K562 (cell line): ENCODE measurements around the gene IL21. TPM values are rescaled to one million over a fixed set of nuclear protein-coding genes. Genes with fewer than 3 reads are reported as not detected.

Experiments used
- ATAC-seq: fragments of 200-7000 bp; cut with Tn5 transposase; 3 replicates; pipeline ENCODE4 v1.9.1; 2020; ENCODE audit warnings: moderate library complexity
- BruUV-seq: library from RNA; stranded (reverse); fragments of 400-500 nt; replicated peaks from 2 replicates; lab custom pipeline; 2021; lab: Mats Ljungman, UMichigan
- CTCF ChIA-PET: fragments of 300-600 bp; formaldehyde crosslinking; extraction: SDS; loops from one replicate; lab custom pipeline; 2021; ENCODE audit warnings: low intra/inter-chr PET ratio; lab: Yijun Ruan, JAX
- POLR2A ChIA-PET: fragments of 300-600, 350-650 bp; sonication (Branson Sonifier 250); formaldehyde crosslinking; extraction: SDS; loops from one replicate; lab custom pipeline; 2021; ENCODE audit warnings: antibody characterized with exemption, inconsistent platforms; lab: Yijun Ruan, JAX
- DNase-seq, 4 experiments: peaks; one replicate each; pipeline versions ENCODE4 v3.0.0 to v3.0.0-alpha.2; 2011 to 2018; ENCODE audit warnings: low spot score in 3 of 4, mixed read lengths in 3 of 4; ENCODE audit errors: extremely low read depth in 1 of 4
- FAIRE-seq: peaks from 2 replicates; lab custom pipeline; 2011; peaks lifted over from hg19 to GRCh38; lab: Jason Lieb, UNC
- H2AFZ ChIP-seq: 2 replicates; pipeline ENCODE4 v1.6.0; 2011; ENCODE audit warnings: low read depth, low read length, control low read depth, inconsistent platforms
- H3K27ac ChIP-seq: fragments of 200-600 bp; 3 replicates; pipeline ENCODE4 v1.8.0; 2011; ENCODE audit warnings: low read depth, mild to moderate bottlenecking, control low read depth, inconsistent platforms, low read length, moderate library complexity, mixed read lengths; ENCODE audit errors: extremely low read depth
- H3K27me3 ChIP-seq, 2 experiments: fragments of 300-600 bp in 1 of 2; 2 replicates in 1 of 2; 3 replicates in 1 of 2; pipeline versions ENCODE4 v1.6.0 to v1.8.0; 2011; ENCODE audit warnings: inconsistent platforms in 2 of 2, low read length in 2 of 2, mild to moderate bottlenecking in 1 of 2, mixed read lengths in 1 of 2, moderate library complexity in 1 of 2; ENCODE audit not compliant: control insufficient read depth in 2 of 2, insufficient read depth in 2 of 2
- H3K36me3 ChIP-seq: fragments of 300-600 bp; 3 replicates; pipeline ENCODE4 v1.8.0; 2011; ENCODE audit warnings: mild to moderate bottlenecking, low read length, inconsistent platforms; ENCODE audit not compliant: control insufficient read depth, insufficient read depth
- H3K4me1 ChIP-seq, 2 experiments: fragments of 200-600 bp in 1 of 2; replicated peaks in 1 of 2; 2 replicates in 1 of 2; 3 replicates in 1 of 2; pipeline versions ENCODE4 v1.5.1 to v1.8.0; 2011; ENCODE audit warnings: inconsistent platforms in 2 of 2, low read length in 2 of 2, mild to moderate bottlenecking in 1 of 2, mixed read lengths in 1 of 2, moderate library complexity in 1 of 2; ENCODE audit not compliant: control insufficient read depth in 2 of 2, insufficient read depth in 2 of 2
- H3K4me2 ChIP-seq: 2 replicates; pipeline ENCODE4 v1.6.1; 2011; ENCODE audit warnings: low read length, control low read depth, inconsistent platforms, mixed read lengths; ENCODE audit not compliant: insufficient read depth
- H3K4me3 ChIP-seq: fragments of 200-600 bp; sonication (generic), shearing (Covaris generic); 2 replicates; pipeline ENCODE4 v1.5.1; 2016; ENCODE audit warnings: control low read depth, inconsistent platforms
- H3K79me2 ChIP-seq: fragments of 200-600 bp; 3 replicates; pipeline ENCODE4 v1.8.0; 2011; ENCODE audit warnings: low read length, inconsistent platforms; ENCODE audit not compliant: control insufficient read depth, insufficient read depth
- H3K9ac ChIP-seq, 2 experiments: 2 replicates each; pipeline versions ENCODE4 v1.6.0 to v1.6.1; 2011; ENCODE audit warnings: low read depth in 2 of 2, low read length in 2 of 2, control low read depth in 1 of 2, inconsistent platforms in 1 of 2, mild to moderate bottlenecking in 1 of 2, mixed read lengths in 1 of 2; ENCODE audit not compliant: insufficient read depth in 1 of 2
- H3K9me1 ChIP-seq: one replicate; pipeline ENCODE4 v1.6.0; 2011; ENCODE audit warnings: inconsistent platforms, mild to moderate bottlenecking, low read length, moderate library complexity; ENCODE audit not compliant: control insufficient read depth, insufficient read depth
- H3K9me3 ChIP-seq: replicated peaks from 2 replicates; pipeline ENCODE4 v1.5.1; 2011; ENCODE audit warnings: low read depth, low read length, inconsistent platforms; ENCODE audit not compliant: control insufficient read depth, insufficient read depth
- H4K20me1 ChIP-seq: replicated peaks from 2 replicates; pipeline ENCODE4 v1.6.1; 2011; ENCODE audit warnings: low read length, inconsistent platforms, mixed read lengths; ENCODE audit not compliant: control insufficient read depth, insufficient read depth
- BRD9 ChIP-seq: fragments of 450-650 bp; IDR thresholded peaks from 2 replicates; pipeline ENCODE4 v1.6.1; 2018; ENCODE audit warnings: low read depth; ENCODE audit not compliant: partially characterized antibody
- ELF4 ChIP-seq: fragments of 450-650 bp; formaldehyde crosslinking; IDR thresholded peaks from 2 replicates; pipeline ENCODE4 v1.4.0; 2022; ENCODE audit warnings: missing genetic modification characterization
- FOSL1 ChIP-seq: fragments of 200-800 bp; sonication (Bioruptor generic); conservative IDR thresholded peaks from 2 replicates; pipeline ENCODE4 v1.6.1; 2016; ENCODE audit warnings: missing genetic modification characterization, missing compliant biosample characterization
- FOXJ3 ChIP-seq: sonication (generic); formaldehyde crosslinking; IDR thresholded peaks from 2 replicates; pipeline ENCODE4 v1.4.0; 2020; ENCODE audit warnings: mild to moderate bottlenecking, missing genetic modification reagents
- HES1 ChIP-seq: fragments of 450-650 bp; IDR thresholded peaks from 2 replicates; pipeline ENCODE4 v1.6.1; 2016; ENCODE audit warnings: low read depth, mild to moderate bottlenecking, moderate library complexity
- PHF20 ChIP-seq: fragments of 450-650 bp; IDR thresholded peaks from 2 replicates; pipeline ENCODE4 v1.6.1; 2018; ENCODE audit not compliant: partially characterized antibody
- RBM15 ChIP-seq: fragments of 200-400 bp; formaldehyde crosslinking; IDR thresholded peaks from 2 replicates; pipeline ENCODE4 v1.6.1; 2018; ENCODE audit warnings: mild to moderate bottlenecking, low read length, moderate library complexity; ENCODE audit not compliant: insufficient read depth
- WGBS: fragments of 100-300 bp; shearing (Covaris generic); methylation state at CpG from one replicate; pipeline ENCODE4 v1.1.6; 2016; ENCODE audit warnings: low coverage, mixed read lengths; ENCODE audit not compliant: insufficient coverage; ENCODE audit errors: missing lambda C conversion rate; 5-methylcytosine and 5-hydroxymethylcytosine counted together
- in situ Hi-C: fragments of 300-500 bp; cut with MboI; formaldehyde crosslinking; loops from 4 replicates; pipeline ENCODE4 v1.15.0; 2018; ENCODE audit warnings: inconsistent platforms, mixed read lengths
- intact Hi-C: fragments of 100-400 bp; cut with micrococcal nuclease; formaldehyde crosslinking; loops from 2 replicates; pipeline ENCODE4 v1.14.2; 2022
- polyA plus RNA-seq, 8 experiments: library from polyadenylated mRNA; depleted of rRNA in 4 of 8; stranded (reverse) in 5 of 8; unstranded in 3 of 8; fragments of >200 nt; fragmentation: Nextera tagmentation in 2 of 8; fragmentation: Illumina TruSeq in 1 of 8; extraction: Ambion mirVana in 2 of 8; extraction: Trizol in 1 of 8; gene quantifications; 2 replicates each; pipeline versions ENCODE4 v1.2.1 to v1.2.3, GENCODE V29; 2011 to 2014; ENCODE audit warnings: inconsistent platforms in 1 of 8, missing spikeins in 1 of 8
- total RNA-seq, 7 experiments: library from RNA; depleted of rRNA in 6 of 7; stranded (reverse); fragments of >200 nt in 6 of 7; fragmentation: Illumina TruSeq in 2 of 7; extraction: Trizol in 2 of 7; gene quantifications; 2 replicates each; pipeline versions ENCODE4 v1.2.1 to v1.2.3, GENCODE V29; 2011 to 2021; ENCODE audit warnings: low replicate concordance in 1 of 7
- TF ChIP-seq, protein P1 (sequence below): sonication (generic); formaldehyde crosslinking; IDR thresholded peaks from 2 replicates; pipeline ENCODE4 v1.8.0; 2022; ENCODE audit warnings: mild to moderate bottlenecking, missing genetic modification reagents

The IL21 gene
- total and polyA plus RNA-seq, 9 of the 15 experiments (the other 6 are each of a cell fraction or from before 2014, with no cell fraction given), result not detected

- TF ChIP-seq ELF4 (CRISPR knock-in tag), result no peak
- TF ChIP-seq BRD9, result no peak
- no peak for TF ChIP-seq HES1
- TF ChIP-seq, protein P1, sequence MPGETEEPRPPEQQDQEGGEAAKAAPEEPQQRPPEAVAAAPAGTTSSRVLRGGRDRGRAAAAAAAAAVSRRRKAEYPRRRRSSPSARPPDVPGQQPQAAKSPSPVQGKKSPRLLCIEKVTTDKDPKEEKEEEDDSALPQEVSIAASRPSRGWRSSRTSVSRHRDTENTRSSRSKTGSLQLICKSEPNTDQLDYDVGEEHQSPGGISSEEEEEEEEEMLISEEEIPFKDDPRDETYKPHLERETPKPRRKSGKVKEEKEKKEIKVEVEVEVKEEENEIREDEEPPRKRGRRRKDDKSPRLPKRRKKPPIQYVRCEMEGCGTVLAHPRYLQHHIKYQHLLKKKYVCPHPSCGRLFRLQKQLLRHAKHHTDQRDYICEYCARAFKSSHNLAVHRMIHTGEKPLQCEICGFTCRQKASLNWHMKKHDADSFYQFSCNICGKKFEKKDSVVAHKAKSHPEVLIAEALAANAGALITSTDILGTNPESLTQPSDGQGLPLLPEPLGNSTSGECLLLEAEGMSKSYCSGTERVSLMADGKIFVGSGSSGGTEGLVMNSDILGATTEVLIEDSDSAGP (CRISPR knock-in tag), result no peak
- TF ChIP-seq RBM15, result no peak
- no peak for TF ChIP-seq FOXJ3
Observed at GRCh38 chr4:122639181-122639580, 18.3 kb upstream of the IL21 start (continued).

GRCh38 chr4:122636697-122637096 is 15.8 kb upstream of the IL21 start:
- H4K20me1 ChIP-seq, result no peaks in the 10 kb centered on the region
- H3K9ac ChIP-seq, result no peak overlapping the region
- FAIRE-seq, result no peak
- H3K9me3 ChIP-seq, result no peaks in the 10 kb centered on the region
- H3K4me1 ChIP-seq, result no peaks in the 10 kb centered on the region; a peak in 1 of 5 replicates
- CTCF ChIA-PET, result no interaction called here
- in situ Hi-C loops (no loop called here), intact Hi-C loops (no loop called here)
- H3K4me2 ChIP-seq, result no peak overlapping the region
- H3K36me3 ChIP-seq, result no peaks in the 10 kb centered on the region
- H3K79me2 ChIP-seq, result no peaks in the 10 kb centered on the region
- H3K9me1 ChIP-seq, result no peaks in the 10 kb centered on the region
- POLR2A ChIA-PET, result no interaction called here
- H3K27ac ChIP-seq, result no peak overlapping the region
- peak overlapping the region; percentile 58 for H2AFZ ChIP-seq
- no peak for DNase-seq
- 15% methylated on average over 3 of the region's 3 CpGs for WGBS
- H3K27me3 ChIP-seq, result no peaks in the 10 kb centered on the region; a peak in 3 of 5 replicates
- no peak overlapping the region for H3K4me3 ChIP-seq
- peak; percentile 62 for ATAC-seq
- no TSS peak for BruUV-seq
- no peak for TF ChIP-seq FOSL1 (tag)
- TF ChIP-seq PHF20, result no peak
